Type B pancreatic cell (in vitro differentiated cells): ENCODE data around the gene PALD1. TPM values are rescaled to one million over a fixed set of nuclear protein-coding genes. Genes with fewer than 3 reads are reported as not detected.
"Not testable (repeated sequence)": the region's sequence is repeated elsewhere in the genome, so short reads cannot be mapped to it uniquely, and the experiment has no call there.

Source experiments
- DNase-seq: peaks from one replicate; pipeline ENCODE4 v3.0.0; 2021; ENCODE audit warnings: mixed read lengths; ENCODE audit not compliant: unreplicated experiment; ENCODE audit errors: extremely low spot score
- H3K27ac Mint-ChIP-seq: 2 replicates; pipeline ENCODE4 v1.8.0; 2021; ENCODE audit warnings: mild to moderate bottlenecking, mixed read lengths
- H3K27me3 Mint-ChIP-seq: 2 replicates; pipeline ENCODE4 v1.8.0; 2021; ENCODE audit warnings: mixed read lengths
- H3K36me3 Mint-ChIP-seq: 2 replicates; pipeline ENCODE4 v1.8.0; 2021; ENCODE audit warnings: mixed read lengths
- H3K4me1 Mint-ChIP-seq: one replicate; pipeline ENCODE4 v1.8.0; 2021; ENCODE audit warnings: mixed read lengths; ENCODE audit not compliant: unreplicated experiment
- H3K4me3 Mint-ChIP-seq: 2 replicates; pipeline ENCODE4 v1.8.0; 2021; ENCODE audit warnings: mild to moderate bottlenecking, mixed read lengths
- H3K9me3 Mint-ChIP-seq: 2 replicates; pipeline ENCODE4 v1.8.0; 2021; ENCODE audit warnings: mixed read lengths
- CTCF ChIP-seq: fragments of 200-600 bp; sonication (generic); conservative IDR thresholded peaks from 2 replicates; pipeline ENCODE4 v1.5.0; 2021; ENCODE audit warnings: antibody characterized with exemption, mild to moderate bottlenecking
- total RNA-seq: library from RNA; stranded (reverse); gene quantifications from 2 replicates; pipeline ENCODE4 v1.2.1, GENCODE V29; 2021; ENCODE audit warnings: low replicate concordance

Gene PALD1
- total RNA-seq, 1 donor from 2014 or later = 9.6 TPM

GRCh38 chr10:70603449-70603801, 124.9 kb downstream of the PALD1 start:
- TF ChIP-seq CTCF = no peak
- H3K27me3 Mint-ChIP-seq = no peaks in the 10 kb centered on the region
- peak; percentile 67 for DNase-seq
- H3K4me1 Mint-ChIP-seq = no peaks in the 10 kb centered on the region
- H3K4me3 Mint-ChIP-seq = no peak overlapping the region
- peaks cover 8% of the 10 kb centered on the region for H3K9me3 Mint-ChIP-seq
- H3K36me3 Mint-ChIP-seq = no peaks in the 10 kb centered on the region
- no peak overlapping the region for H3K27ac Mint-ChIP-seq

- Mint-ChIP-seq H3K27ac (no peak overlapping the region), H3K27me3 (no peaks in the 10 kb centered on the region), H3K36me3 (no peaks in the 10 kb centered on the region), H3K9me3 (peaks cover 8% of the 10 kb centered on the region), H3K4me3 (no peak overlapping the region), H3K4me1 (no peaks in the 10 kb centered on the region)
- DNase-seq = no peak
- no peak for TF ChIP-seq CTCF
These were observed 125.5 kb downstream of the PALD1 start for GRCh38 chr10:70604106-70604505.

- no peak for TF ChIP-seq CTCF
- Mint-ChIP-seq H3K36me3 (no peaks in the 10 kb centered on the region), H3K4me3 (no peak overlapping the region), H3K9me3 (peaks cover 8% of the 10 kb centered on the region), H3K27me3 (no peaks in the 10 kb centered on the region), H3K27ac (no peak overlapping the region), H3K4me1 (no peaks in the 10 kb centered on the region)
- DNase-seq = no peak
These were observed 126.6 kb downstream of the PALD1 start for GRCh38 chr10:70605161-70605560.

GRCh38 chr10:70607936-70608335, 129.4 kb downstream of the PALD1 start:
- peak; percentile 51 for DNase-seq
- H3K4me3 Mint-ChIP-seq = no peak overlapping the region
- H3K4me1 Mint-ChIP-seq = no peaks in the 10 kb centered on the region
- peaks cover 8% of the 10 kb centered on the region for H3K9me3 Mint-ChIP-seq
- H3K27ac Mint-ChIP-seq = no peak overlapping the region
- no peaks in the 10 kb centered on the region for H3K27me3 Mint-ChIP-seq
- no peaks in the 10 kb centered on the region for H3K36me3 Mint-ChIP-seq
- TF ChIP-seq CTCF = no peak

GRCh38 chr10:70613941-70614340, 135.4 kb downstream of the PALD1 start:
- no peaks in the 10 kb centered on the region for H3K36me3 Mint-ChIP-seq

GRCh38 chr10:70614364-70614763, 135.8 kb downstream of the PALD1 start:
- H3K9me3 Mint-ChIP-seq, H3K36me3 Mint-ChIP-seq, H3K4me1 Mint-ChIP-seq, H3K27ac Mint-ChIP-seq, H3K4me3 Mint-ChIP-seq, H3K27me3 Mint-ChIP-seq, DNase-seq: not testable (repeated sequence)

More at GRCh38 chr10:70613941-70614340, 135.4 kb downstream of the PALD1 start:
- no peak overlapping the region for H3K27ac Mint-ChIP-seq
- peaks cover 7% of the 10 kb centered on the region for H3K27me3 Mint-ChIP-seq
- no peak overlapping the region for H3K4me3 Mint-ChIP-seq
- TF ChIP-seq CTCF = no peak
- no peaks in the 10 kb centered on the region for H3K4me1 Mint-ChIP-seq
- DNase-seq = no peak
- no peaks in the 10 kb centered on the region for H3K9me3 Mint-ChIP-seq
